ENCODE results near the gene TMEM8B.

TMEM8B gene

GRCh38 chr9:35840881-35841644 is 12.0 kb downstream of the TMEM8B start:
- DNase-seq, result no peak

DNA sequence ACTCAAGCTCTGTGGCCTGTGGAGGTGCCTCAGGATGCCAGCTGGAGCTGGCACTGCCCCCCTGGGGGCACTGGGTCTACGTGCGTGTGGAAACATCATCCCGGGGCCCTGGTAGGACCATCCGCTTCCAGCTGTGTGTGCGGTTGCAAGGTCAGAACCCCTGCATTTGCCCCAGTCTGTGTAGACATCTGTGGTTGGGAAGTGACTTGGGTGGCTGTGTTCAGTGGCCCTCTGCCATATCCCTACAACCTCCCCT is 12.5 kb downstream of the TMEM8B start:
- DNase-seq, result no peak

- no peak for DNase-seq
These were observed 13.2 kb downstream of the TMEM8B start for GRCh38 chr9:35842020-35842745.

DNA sequence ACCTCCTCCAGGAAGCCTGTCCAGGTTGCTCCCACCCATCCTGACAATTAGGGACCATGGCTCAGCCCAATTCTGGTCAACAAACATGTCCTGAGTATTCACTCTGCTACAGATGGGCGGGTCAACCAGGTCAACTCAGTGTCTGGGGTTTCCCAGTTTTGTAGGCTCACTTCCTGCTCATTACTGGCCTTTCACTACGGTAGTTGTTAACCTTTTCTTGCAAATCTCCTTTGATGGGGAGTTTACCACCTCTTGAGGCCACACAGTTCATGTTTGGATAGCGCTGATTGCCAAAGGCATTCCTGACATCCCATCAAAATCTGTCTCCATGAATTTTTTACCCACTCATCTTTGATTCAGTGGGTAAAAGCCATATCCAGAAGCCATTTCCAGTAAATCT is 13.8 kb downstream of the TMEM8B start:
- no peak for DNase-seq

GRCh38 chr9:35844628-35845270 is 15.7 kb downstream of the TMEM8B start:
- DNase-seq, result peak in 2 of 5 donors; percentile 27 to 30

DNA sequence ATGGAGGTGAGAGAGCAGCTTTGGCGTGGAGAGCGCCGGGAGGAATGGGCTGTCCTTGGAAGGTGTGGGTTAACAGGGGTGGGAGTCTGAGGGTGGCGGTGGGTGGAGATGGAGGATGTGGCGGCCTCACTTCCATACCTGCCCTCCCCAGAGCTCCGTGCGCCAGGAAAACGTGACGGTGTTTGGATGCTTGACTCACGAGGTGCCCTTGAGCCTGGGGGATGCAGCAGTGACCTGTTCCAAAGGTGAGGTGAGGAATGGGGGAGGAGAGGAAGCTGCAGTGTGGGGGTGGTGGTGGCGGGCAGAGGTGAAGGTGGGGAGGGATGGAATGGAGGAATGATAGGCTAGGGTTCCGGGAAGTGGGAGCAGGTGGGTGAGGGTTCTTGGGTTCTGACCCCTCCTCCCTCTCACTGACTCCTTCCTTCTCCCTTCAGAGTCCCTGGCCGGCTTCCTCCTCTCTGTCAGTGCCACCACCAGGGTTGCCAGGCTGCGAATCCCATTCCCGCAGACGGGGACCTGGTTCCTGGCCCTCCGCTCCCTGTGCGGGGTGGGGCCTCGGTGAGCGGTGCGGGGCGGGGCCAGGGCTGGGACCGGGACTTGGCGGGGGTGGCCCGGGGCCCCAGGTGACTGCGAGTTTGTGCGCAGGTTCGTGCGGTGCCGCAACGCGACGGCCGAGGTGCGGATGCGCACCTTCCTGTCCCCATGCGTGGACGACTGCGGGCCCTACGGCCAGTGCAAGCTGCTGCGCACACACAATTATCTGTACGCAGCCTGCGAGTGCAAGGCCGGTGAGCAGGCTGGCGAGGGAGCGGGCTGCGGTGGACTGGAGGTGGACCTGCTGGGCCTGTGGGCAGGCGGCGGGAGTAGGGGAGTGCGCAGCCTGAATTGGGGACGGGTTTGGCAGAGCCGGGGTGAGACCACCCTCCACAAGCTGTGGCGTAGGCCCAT is 17.1 kb downstream of the TMEM8B start:
- no peak for DNase-seq

- DNase-seq, result no peak
These were observed 19.0 kb downstream of the TMEM8B start for GRCh38 chr9:35847792-35848572.

DNA sequence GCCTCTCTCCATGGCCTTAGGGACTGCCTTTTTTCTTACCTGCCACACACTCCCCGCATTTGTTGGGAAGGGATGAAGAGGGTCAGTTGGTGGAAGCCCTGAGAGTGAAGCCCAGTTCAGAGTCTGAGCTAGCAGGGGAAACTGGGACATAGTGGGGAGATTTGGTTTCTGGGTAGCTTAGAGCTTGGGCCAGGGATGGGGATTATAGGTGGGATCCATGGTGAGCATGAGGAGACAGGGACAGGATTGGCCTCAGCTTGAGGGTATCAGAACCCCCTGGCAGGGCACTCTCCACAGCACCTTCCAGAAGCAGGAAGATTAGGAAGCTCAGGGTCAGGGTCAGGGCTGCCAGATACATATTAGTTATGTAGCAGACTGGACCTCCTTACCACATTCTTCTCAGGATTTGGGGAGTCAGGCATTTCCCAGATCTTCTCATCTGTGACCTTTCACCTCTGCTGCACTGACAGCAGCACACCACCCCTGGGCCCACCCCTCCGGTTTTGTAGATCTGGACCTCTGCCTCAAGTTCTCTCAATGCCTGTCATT is 23.3 kb downstream of the TMEM8B start:
- DNase-seq, result no peak

- DNase-seq, result no peak
These were observed 24.1 kb downstream of the TMEM8B start for GRCh38 chr9:35852876-35853865.

- no peak for DNase-seq
These were observed 25.2 kb downstream of the TMEM8B start for GRCh38 chr9:35854091-35854762.

- DNase-seq, result no peak
These were observed 27.2 kb downstream of the TMEM8B start for GRCh38 chr9:35856206-35856605.

DNA sequence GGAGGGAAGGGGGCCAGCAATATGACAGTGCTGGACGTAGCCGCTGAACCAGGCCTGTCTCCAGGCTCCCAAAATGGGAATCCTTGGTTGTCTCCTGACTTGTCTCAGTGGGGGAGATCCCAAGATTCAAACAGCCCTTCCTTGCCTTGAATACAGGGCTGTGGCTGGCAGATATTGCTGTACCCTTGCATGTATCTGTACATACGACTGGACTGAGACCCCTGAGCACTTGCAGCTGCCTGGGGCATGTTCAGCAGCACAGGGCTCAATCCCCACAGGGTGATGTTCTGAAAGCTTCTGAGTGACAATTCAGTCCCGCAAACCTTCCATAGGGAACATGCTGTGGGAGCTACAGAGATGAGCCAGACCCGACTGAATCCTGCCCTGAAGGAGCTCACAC is 27.9 kb downstream of the TMEM8B start:
- no peak for DNase-seq

DNA sequence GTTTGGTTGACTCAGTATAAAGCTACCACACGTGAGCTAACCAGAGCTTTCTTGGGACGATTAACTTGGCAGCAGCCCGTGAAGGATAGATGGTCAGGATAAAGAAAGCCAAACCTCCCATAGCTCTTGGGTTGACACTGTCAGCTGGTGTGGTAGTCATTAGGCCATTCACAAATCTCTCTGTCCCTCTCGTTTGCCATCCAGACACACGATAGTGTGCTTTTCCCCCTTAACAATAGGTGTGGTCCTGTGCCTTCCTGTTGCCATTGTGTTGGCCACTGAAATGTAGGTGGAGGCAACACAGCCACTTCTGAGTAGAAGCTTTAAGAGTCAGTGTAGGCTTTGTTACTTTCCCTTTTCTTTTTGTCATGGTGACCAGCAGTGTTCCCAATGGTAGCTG is 29.4 kb downstream of the TMEM8B start:
- no peak for DNase-seq

DNA sequence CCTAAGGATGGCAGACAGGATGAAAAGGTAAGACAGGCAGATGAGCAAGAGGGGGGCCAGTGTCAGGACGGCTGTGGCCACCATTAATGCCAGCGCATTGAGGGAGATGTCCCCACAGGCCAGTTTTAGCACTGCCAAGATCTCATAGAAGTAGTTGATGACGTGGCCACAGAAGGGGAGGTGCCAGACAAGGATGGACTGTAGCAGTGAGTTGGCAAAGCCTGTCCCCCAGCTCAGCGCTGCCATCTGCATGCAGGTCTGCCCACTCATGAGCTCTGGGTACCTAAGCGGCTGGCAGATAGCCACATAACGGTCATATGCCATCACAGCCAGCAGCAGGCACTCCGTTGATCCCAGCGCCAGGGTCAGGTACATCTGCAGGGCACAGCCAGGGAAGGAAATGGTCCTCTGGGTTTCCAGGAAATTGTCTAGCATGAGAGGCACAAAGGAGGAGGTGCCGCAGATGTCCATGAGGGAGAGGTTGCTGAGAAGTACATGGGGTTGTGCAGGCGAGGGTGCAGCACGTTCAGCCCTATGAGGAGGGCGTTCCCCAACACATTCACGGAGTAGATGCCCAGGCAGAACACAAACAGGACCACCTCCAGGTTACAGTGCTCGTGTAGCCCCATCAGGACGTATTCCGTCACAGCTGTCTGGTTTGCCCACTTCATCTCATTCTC is 30.4 kb downstream of the TMEM8B start:
- no peak for DNase-seq

- DNase-seq, result no peak
These were observed 30.9 kb downstream of the TMEM8B start for GRCh38 chr9:35859990-35860339.

DNA sequence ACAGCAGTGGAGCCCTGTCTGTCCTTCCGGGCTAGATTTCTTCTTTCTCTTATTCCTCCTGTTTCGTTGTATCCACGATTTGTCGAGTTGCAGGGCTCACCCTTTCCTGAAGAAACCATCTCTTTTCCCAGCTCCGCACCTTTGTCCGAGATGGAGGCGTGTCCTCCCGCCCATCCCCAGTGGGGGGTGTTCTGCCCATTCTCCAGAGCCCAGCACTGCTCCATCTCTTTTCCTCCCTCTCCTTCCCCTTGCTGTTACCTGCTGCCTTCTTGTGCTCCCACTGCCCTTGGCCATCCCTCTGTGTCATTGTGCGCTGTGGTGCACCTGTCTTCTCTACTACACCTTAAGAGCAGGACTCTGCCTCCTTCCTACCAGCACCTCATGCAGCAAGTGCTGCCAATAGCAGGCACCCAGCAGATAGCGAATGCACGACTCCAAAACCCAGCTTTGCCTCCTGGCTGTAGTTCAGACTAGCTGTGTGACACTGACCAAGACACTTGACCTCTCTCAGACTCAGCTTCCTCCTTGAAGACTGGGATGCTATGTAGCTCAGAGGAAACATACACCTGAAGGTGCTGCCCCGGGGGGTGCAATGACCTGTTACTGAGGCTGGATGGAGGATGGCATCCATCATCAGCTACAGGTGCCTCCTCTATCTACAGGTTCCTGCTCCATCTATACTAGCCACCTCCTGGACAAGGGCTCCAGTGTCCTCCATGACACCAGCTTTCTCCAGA is 32.3 kb downstream of the TMEM8B start:
- no peak for DNase-seq

DNA sequence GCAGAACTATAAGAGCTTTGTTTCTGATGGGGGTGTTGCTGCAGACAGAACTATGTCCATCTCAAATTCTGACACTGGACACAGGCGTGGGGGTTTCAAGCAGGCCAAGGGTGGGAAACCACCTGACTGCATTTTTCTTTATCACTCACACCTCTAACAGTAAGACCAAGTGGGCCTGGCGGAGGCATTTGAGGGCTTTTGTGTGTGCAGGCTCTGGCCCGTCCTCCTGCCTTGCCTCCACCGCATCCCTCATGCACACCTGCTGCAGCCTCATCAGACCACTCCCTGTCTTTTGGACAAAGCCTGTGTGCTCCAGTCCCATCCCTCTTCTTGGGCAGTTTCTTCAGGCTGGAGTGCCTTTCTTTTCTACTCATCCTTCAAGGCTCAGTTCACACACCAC is 33.3 kb downstream of the TMEM8B start:
- DNase-seq, result no peak

DNA sequence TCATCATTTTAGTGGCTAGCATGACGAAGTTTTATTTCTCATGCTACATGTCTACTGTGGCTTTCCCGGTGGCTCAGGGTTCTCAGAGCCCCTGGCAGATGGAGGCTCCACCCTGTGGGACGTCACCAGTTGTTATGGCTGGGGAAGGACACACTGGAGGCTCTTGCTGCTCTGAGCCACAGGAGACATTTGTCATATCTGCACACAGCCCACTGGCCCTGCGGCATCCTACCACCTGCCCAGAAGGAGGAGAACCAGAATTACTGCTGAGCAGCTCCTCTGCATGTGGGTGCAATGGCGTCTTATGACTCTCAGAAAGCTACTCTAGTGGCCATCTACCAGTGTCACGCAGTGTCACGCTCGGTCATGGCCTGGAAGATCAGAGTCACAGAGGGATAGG is 34.6 kb downstream of the TMEM8B start:
- DNase-seq, result no peak
